Cardiac muscle cell (in vitro differentiated cells and primary cell): ENCODE measurements around the gene UNC5C. TPM values are rescaled to one million over a fixed set of nuclear protein-coding genes. Genes with fewer than 3 reads are reported as not detected.

Experiments used
- DNase-seq, 2 donors: peaks; one replicate each; pipeline versions ENCODE4 v3.0.0 to v3.0.0-alpha.2; 2010 to 2017; ENCODE audit warnings: low read depth in 1 of 2, low spot score in 1 of 2
- H3K27ac ChIP-seq: fragments of 200-600 bp; sonication (generic); 2 replicates; pipeline ENCODE4 v1.5.1; 2016
- H3K27me3 ChIP-seq: fragments of 200-600 bp; sonication (generic); 2 replicates; pipeline ENCODE4 v1.6.0; 2016; ENCODE audit warnings: control low read depth
- H3K36me3 ChIP-seq: fragments of 200-600 bp; sonication (generic); 2 replicates; pipeline ENCODE4 v1.5.1; 2016; ENCODE audit warnings: control low read depth
- H3K4me1 ChIP-seq: fragments of 200-600 bp; sonication (generic); 2 replicates; pipeline ENCODE4 v1.8.1; 2017; ENCODE audit warnings: low read depth, mild to moderate bottlenecking, mixed run types
- H3K4me3 ChIP-seq: fragments of 200-600 bp; sonication (generic); 2 replicates; pipeline ENCODE4 v1.5.1; 2016; ENCODE audit warnings: mild to moderate bottlenecking
- H3K9me3 ChIP-seq: fragments of 200-600 bp; sonication (generic); 2 replicates; pipeline ENCODE4 v1.5.1; 2017; ENCODE audit warnings: low read depth, mild to moderate bottlenecking, control low read depth
- CTCF ChIP-seq: IDR thresholded peaks from 2 replicates; pipeline ENCODE4 v1.5.1; 2012; ENCODE audit warnings: low read depth, mild to moderate bottlenecking, low read length
- polyA plus RNA-seq: library from polyadenylated mRNA; unstranded; fragments of >200 nt; fragmentation: Nextera tagmentation; extraction: Ambion mirVana; gene quantifications from 2 replicates; pipeline ENCODE4 v1.2.1, GENCODE V29; 2016
- total RNA-seq: library from RNA; depleted of rRNA; stranded (reverse); fragments of >200 nt; gene quantifications from 2 replicates; pipeline ENCODE4 v1.2.3, GENCODE V29; 2016

The UNC5C gene
- total and polyA plus RNA-seq, 2 experiments from 2014 or later, result 13.4 to 28.4 TPM

- Histone ChIP-seq H3K27me3 (no peaks in the 10 kb centered on the region), H3K9me3 (no peaks in the 10 kb centered on the region), H3K4me3 (no peak overlapping the region), H3K4me1 (peaks cover 46% of the 10 kb centered on the region), H3K27ac (peak overlapping the region; percentile 62), H3K36me3 (no peaks in the 10 kb centered on the region)
- DNase-seq, result no peak
- TF ChIP-seq CTCF, result no peak
Observed at GRCh38 chr4:95318044-95318443, 230.7 kb downstream of the UNC5C start.

DNA sequence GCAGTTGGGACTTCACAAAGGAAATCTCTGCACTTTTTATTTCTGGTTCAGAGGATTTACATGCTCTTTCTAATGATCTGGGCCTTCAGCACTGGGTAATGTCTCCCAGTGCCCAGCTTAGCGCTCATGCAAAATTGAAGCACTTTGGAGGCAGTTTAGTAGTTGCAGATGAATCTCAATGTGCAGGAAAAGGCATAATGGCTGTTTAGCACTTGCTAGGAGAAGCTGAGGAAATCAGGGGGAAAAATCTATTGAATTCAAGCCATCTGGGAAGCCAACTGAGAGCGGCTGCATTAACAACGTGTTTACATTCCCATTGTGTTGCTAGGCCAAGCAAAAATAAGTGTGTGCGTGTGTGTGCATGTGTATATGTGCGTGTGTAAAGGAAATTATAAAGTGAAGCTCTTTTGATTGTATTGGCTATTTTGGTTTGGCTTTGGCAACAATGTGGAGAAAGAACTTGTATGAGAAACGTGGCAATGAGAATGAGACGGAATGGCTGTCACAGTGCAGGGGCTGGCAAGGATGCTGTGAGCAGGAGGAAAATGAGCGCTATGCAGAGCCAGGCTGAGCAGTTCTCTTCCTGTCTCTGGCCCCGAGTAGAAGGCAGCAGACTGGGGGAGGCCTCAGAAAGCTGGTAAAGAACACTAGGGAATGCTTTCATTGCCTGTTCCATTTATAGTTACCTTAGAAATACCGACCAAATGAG, 231.5 kb downstream of the UNC5C start:
- H3K36me3 ChIP-seq, result no peaks in the 10 kb centered on the region
- peak in 1 of 2 donors; percentile 8 for DNase-seq
- peaks cover 44% of the 10 kb centered on the region for H3K4me1 ChIP-seq
- H3K27ac ChIP-seq, result peak overlapping the region; percentile 5
- H3K27me3 ChIP-seq, result no peaks in the 10 kb centered on the region
- TF ChIP-seq CTCF, result no peak
- H3K4me3 ChIP-seq, result no peak overlapping the region
- H3K9me3 ChIP-seq, result no peaks in the 10 kb centered on the region

DNA sequence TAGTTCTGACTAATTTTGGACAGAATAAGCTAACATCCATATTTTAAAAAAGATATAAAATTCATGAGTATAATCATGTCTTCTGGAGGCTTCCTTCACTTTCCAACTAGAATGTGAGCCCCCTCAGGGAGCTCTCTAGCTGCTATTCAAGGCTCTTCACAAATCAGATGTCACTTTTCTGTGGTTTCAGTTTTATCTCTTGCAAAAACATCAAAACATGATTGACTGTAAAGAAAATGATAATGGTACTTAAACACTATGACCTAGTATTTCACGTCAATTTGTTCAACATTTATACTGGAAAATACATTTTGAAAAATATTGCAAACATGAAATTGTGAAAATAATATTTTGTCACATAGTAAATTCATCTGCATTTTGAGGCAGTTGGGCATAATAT, 234.2 kb downstream of the UNC5C start:
- DNase-seq, result no peak
- H3K4me1 ChIP-seq, result peaks cover 32% of the 10 kb centered on the region
- H3K4me3 ChIP-seq, result no peak overlapping the region
- H3K36me3 ChIP-seq, result no peaks in the 10 kb centered on the region
- TF ChIP-seq CTCF, result no peak
- H3K9me3 ChIP-seq, result no peaks in the 10 kb centered on the region
- H3K27me3 ChIP-seq, result no peaks in the 10 kb centered on the region
- H3K27ac ChIP-seq, result no peak overlapping the region

- H3K36me3 ChIP-seq, result peaks cover 4% of the 10 kb centered on the region
- no peaks in the 10 kb centered on the region for H3K27me3 ChIP-seq
- no peaks in the 10 kb centered on the region for H3K9me3 ChIP-seq
- H3K4me3 ChIP-seq, result no peak overlapping the region
- H3K4me1 ChIP-seq, result no peaks in the 10 kb centered on the region
- DNase-seq, result peak; percentile 26 to 42
- H3K27ac ChIP-seq, result peak overlapping the region; percentile 17
- TF ChIP-seq CTCF, result no peak
Observed at GRCh38 chr4:95304898-95305297, 243.9 kb downstream of the UNC5C start.

GRCh38 chr4:95300304-95300703, 248.5 kb downstream of the UNC5C start:
- no peak for TF ChIP-seq CTCF
- DNase-seq, result no peak
- H3K9me3 ChIP-seq, result no peaks in the 10 kb centered on the region
- H3K27ac ChIP-seq, result no peak overlapping the region
- H3K4me3 ChIP-seq, result no peak overlapping the region
- H3K27me3 ChIP-seq, result no peaks in the 10 kb centered on the region
- H3K4me1 ChIP-seq, result no peaks in the 10 kb centered on the region
- peaks cover 4% of the 10 kb centered on the region for H3K36me3 ChIP-seq
